Right renal pelvis (tissue), 4 donors: ENCODE data around the gene TOMM34. TPM values are rescaled to one million over a fixed set of nuclear protein-coding genes. Genes with fewer than 3 reads are reported as not detected.

Experiments
- DNase-seq, 4 donors: peaks; one replicate each; pipeline ENCODE4 v3.0.0-alpha.2; 2013; ENCODE audit warnings: low read depth in 4 of 4, low spot score in 3 of 4, missing footprints in 1 of 4
- polyA plus RNA-seq, 4 donors: library from polyadenylated mRNA; unstranded; fragments of 120-200 nt; gene quantifications; one replicate each; pipeline ENCODE4 v1.2.1, GENCODE V29; 2013; ENCODE audit not compliant: insufficient read length in 4 of 4

TOMM34 gene, protein sequence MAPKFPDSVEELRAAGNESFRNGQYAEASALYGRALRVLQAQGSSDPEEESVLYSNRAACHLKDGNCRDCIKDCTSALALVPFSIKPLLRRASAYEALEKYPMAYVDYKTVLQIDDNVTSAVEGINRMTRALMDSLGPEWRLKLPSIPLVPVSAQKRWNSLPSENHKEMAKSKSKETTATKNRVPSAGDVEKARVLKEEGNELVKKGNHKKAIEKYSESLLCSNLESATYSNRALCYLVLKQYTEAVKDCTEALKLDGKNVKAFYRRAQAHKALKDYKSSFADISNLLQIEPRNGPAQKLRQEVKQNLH
- 10 to 100 TPM; 40.8 to 46.7 (median 42.8) TPM for polyA plus RNA-seq

DNA sequence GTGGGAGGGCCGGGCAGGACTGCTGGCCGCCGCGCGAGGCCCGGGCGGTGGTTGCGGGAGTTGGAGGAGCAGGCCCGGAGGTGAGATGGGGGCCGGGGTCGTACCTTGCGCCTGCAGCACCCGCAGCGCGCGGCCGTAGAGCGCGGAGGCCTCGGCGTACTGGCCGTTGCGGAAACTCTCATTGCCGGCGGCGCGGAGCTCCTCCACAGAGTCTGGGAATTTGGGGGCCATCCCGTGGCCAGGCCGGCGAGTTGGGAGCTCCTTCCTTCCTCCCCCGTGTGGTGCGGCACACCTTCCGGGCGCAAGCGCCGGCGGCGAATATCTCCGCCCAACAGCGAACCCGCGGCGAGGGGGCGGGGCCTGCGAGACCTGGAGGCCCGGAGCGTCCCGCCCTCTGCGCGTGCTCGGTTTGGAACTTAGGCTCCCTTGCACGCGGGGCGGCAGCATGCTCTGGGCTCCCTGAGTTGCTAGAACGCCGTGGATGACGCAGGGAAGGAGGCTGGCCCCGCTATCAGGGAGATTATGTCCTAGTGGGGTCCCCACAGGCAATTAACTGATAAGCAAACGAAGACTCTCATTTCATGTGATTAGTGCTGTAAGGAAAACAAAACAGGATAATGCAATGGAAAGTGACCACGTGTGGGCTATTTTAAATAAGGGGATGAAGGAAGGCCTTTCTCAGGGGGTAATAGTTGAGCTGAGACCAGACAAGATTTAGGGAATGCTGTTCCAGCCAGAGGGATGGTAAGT, at the start of gene TOMM34:
TSS of gene TOMM34 (minus strand) at position 295 of the 750 bp plus-strand sequence. CDS start at position 231, 64 bp downstream.
- DNase-seq, result peak; percentile 79 to 88 (median 86)

DNA sequence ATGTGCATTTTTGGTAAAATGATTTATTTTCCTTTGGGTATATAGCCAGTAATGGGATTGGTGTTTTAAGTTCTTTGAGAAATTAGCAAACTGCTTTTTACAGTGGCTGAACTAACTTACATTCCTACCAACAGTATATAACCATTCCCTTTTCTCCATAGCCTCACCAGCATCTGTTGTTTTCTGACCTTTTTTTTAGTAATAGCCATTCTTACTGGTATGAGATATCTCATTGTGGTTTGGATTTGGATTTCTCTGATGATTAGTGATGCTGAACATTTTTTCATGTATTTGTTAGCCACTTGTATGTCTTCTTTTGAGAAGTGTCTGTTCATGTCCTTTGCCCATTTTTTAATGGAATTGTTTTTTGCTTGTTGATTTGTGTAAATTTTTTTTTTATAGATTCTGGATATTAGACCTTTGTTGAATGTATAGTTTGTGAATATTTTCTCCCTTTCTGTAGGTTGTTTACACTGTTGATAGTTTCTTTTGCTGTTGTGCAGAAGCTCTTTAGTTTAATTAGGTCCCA, 48.4 kb upstream of the TOMM34 start:
- no peak for DNase-seq

GRCh38 chr20:44997668-44998067, 37.5 kb upstream of the TOMM34 start:
- no peak for DNase-seq

DNA sequence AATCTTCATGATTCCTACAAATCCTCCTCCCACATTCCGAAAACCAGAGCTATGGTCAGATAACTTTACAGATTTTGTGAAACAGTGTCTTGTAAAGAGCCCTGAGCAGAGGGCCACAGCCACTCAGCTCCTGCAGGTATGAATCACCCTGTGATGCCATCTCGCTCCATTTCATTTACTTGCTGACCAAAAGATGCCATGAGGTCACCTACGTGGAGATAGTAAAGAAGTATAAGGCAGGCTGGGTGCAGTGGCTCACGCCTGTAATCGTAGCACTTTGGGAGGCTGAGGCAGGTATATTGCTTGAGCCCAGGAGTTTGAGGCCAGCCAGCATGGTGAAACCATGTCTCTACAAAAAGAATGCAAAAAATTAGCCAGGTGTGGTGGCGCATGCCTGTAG, 37.0 kb upstream of the TOMM34 start:
- DNase-seq, result no peak

DNA sequence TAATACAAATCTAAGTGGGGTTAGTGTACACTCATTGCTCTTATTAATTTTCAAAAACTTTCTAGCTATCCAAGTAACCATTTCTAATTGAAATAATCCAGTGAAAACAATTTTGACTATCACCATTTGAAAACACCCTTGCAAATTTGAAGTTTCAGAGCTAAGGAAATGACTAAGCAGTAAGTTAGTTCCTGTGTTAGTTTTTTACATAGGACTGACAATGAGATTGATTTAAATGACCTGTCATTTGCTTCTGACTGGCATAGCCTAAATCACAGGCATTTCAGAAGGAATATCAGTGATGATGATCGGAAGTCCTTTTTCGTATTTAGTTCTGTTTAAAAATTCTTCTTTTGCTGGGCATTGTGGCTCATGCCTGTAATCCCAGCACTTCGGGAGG, 33.1 kb upstream of the TOMM34 start:
- no peak for DNase-seq

DNA sequence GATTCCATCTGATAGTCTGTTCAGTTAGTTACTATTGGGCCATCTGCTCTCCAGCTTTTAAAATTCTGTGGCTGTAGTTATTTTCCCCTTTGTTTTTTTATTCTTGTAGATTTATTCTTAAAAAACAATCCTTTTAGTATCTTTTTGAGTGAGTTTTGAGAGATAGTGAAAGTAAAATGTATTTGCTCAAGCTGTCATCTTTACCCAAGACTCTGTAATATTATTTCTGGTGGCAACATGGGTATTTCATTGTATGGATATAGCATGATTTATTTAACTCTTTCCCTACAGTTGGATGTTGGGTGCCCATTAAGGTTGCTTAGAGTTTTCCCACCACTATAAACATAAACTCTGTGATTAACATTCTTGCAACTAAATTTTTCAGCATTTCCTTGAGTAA, 30.8 kb upstream of the TOMM34 start:
- DNase-seq, result no peak

- DNase-seq, result no peak
Measured at GRCh38 chr20:44990425-44990824, 30.2 kb upstream of the TOMM34 start.

GRCh38 chr20:44988631-44989171, 28.5 kb upstream of the TOMM34 start:
- DNase-seq, result no peak

GRCh38 chr20:44983093-44983674, 23.0 kb upstream of the TOMM34 start:
- DNase-seq, result no peak

DNA sequence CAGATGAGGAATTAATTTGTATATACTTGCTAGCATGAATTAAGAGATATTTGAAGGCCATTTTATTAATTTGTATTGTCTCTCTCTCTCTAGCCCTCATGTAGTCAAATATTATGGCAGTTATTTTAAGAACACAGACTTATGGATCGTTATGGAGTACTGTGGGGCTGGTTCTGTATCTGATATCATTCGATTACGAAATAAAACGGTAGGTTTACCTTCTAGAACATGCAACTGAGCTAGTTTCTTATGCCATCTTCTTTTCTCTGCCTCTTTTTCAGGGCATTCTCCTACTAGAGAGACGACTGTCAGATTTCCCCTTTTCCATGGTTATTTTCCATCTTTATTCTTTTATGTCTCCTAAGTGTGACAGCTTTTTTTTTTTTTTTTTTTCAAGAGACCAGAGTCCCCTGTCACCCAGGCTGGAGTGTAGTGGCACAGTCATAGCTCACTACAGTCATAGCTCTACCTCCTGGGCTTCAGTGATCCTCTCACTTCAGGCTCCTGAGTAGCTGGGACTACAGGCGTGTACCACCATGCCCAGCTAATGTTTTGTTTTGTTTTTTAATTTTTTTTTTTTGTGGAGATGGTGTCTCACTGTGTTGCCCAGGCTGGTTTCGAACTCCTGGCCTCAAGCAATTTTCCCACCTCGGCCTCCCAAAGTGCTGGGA, 21.7 kb upstream of the TOMM34 start:
- DNase-seq, result no peak

DNA sequence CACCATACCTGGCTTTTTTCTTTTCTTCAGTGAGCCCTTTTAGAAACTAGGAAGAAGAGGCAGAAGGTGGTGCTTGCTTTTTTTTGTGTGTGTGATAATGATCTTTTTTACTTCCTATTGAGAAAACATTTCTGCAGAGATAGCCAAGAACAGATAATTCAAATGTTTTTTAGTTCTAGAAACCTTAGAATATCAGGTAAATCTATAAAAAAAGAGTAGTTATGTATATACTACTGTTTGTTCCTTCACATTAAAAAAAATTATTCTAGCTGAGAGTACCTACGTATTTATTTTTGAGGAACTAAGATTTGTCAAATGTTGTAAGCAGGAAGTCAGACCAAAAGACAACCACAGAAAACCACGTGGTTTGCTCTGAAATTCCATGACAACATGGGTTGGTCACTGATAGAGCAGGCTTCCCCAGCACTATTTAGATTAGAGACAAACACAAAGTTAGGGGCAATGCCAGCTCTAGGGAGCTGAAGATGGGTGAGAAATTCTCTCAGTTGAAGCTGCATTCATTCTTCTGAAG, 19.0 kb upstream of the TOMM34 start:
- DNase-seq, result no peak

- DNase-seq, result no peak
Measured at GRCh38 chr20:44976698-44977097, 16.5 kb upstream of the TOMM34 start.

- DNase-seq, result no peak
Measured at GRCh38 chr20:44973053-44973452, 12.9 kb upstream of the TOMM34 start.

DNA sequence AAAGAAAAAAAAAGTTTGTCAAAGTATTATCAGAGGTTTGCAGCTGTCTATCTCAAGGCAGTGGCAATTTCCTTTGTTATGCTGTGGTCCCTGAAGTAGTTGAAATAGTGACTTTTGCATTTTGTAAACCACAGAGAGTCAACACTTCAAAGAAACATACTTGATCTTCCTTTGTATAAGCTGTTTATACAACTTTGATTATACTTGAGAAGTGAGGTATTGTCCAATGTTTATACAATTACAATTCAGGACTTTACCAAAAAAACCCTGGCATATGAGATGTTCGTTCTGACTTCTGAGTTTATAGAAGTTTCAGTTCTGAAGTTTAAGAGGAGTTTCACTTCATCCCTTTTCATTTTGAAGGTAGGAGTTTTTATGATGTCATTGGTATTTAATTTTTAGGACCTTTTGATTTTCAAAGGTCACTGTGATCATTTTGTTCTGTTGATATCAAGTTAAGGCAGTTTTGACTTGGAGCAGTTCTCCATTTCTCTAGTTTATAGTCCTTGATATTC, 10.1 kb upstream of the TOMM34 start:
- no peak for DNase-seq

DNA sequence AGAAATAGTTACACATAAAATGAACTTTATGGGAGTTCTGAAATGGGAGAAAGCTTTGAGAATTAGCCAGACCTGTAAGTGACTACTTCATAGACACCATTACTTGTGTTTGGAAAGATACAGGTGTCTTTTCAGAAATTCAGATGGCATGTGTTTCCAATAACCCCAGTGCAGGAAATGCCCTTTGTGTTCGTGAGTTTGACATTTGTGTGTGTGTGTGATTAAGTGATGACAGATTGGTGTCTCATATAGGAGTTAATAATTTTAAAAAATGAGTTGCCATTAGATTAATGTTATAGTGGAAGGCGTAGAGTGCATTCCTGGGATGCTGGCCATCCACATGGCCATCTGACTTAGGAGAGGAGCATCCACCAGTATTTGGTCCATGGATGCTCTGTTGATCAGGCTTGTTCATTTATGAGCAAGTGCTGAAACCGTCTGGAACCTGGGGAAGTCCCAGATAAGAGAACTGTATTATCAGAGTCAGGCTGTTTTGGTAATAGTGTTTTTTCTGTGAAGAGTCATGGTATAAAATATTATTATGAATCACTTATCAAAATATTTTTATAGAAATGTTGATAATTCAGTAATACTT, 9.2 kb upstream of the TOMM34 start:
- no peak for DNase-seq

DNA sequence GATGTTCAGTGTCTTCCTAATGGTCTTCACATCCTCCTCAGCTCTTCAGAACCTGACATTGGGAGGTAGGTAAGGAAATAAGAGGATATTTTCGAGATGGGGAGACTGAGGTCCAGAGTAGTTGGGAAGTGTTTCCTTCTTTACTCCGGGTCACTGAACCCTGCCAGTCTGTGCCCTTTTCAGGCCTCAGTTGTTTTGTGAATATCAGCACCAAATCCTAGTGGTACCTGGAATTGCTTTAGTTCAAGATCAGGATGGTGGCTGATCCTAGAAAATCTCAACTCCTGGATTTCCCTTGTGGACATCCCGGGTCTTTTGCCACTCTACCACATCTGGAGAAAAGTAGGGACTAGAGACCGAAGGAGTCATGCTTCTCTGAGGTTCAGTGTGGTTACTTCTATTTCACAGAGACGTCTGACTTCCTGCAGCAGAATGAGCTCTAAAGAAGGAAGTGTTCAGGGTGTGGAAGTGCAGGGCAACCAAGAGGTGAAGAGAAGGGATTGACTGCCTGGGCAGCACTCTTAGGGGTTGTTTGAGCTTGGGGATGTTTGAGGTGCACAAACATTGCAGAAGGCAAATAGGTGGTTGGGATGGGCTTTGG, 7.1 kb upstream of the TOMM34 start:
- DNase-seq, result no peak

DNA sequence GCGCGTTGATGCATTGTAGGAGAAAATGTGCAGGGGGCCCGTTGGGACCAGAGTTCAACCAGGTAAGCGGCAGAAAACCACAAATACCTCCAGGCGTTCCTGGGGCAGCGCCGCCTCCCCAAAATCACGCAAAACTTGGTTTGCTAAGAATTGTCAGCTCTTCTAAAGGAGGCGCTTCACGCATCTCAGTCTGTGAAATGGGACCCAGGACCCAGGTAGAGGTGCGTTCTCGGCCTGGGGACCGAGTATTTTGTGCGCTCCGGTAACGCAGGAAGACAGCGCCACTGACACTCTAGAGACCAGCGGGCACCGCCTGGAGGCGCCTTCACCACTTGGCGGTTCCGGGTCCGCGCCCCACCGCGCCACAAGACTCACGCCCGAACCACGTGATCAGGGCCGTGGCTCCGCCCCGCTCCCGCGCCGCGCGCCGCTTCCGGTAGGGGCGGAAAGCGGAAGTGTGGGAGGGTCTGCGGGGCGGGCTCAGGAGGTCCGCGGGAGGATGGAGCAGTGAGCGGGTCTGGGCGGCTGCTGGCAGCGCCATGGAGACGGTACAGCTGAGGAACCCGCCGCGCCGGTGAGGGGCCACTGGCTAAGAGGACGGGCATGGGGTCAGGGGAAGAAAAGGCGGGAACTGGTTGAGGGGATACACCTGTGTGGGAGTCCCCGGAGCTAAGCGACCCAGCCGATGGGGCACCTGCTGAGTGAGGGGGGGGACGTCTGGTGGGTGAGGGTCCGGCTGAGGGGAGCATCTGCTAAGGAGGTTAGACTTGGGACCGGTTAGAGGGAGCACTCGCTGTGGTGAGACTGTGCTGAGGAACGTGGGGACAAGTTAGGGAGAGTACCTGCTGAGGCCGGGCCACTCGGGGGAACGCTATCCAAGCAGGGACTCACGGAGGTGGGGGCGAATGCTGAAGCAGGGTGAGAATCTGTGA, 6.1 kb upstream of the TOMM34 start, which contains the start of gene STK4:
TSS of gene STK4 (plus strand) at position 483 of the 932 bp plus-strand sequence. CDS start at position 540, 57 bp downstream.
- peak; percentile 88 for DNase-seq

GRCh38 chr20:44965651-44966029, 5.4 kb upstream of the TOMM34 start:
- DNase-seq, result no peak
